ENCODE results near the gene BEST2. TPM values are rescaled to one million over a fixed set of nuclear protein-coding genes. Genes with fewer than 3 reads are reported as not detected.
"Not testable (repeated sequence)": the region's sequence is repeated elsewhere in the genome, so short reads cannot be mapped to it uniquely, and the experiment has no call there.

Gene BEST2
- total RNA-seq, 1 experiment from 2014 or later: 0.27 TPM

GRCh38 chr19:12711187-12711586, 40.4 kb upstream of the BEST2 start:
- Mint-ChIP-seq H3K4me1 (ENCODE audit: low read depth, unreplicated experiment) (no peaks in the 10 kb centered on the region), H3K36me3 (ENCODE audit: insufficient read depth, unreplicated experiment) (peaks cover 78% of the 10 kb centered on the region), H3K9me3 (ENCODE audit: unreplicated experiment) (no peaks in the 10 kb centered on the region), H3K27me3 (ENCODE audit: insufficient read depth, unreplicated experiment) (no peaks in the 10 kb centered on the region), H3K4me3 (ENCODE audit: unreplicated experiment) (no peak overlapping the region), H3K27ac (ENCODE audit: unreplicated experiment) (no peak overlapping the region)
- POLR2A ChIA-PET: no interaction called here
- DNase-seq: no peak
- H3K9me3 ChIP-seq: no peaks in the 10 kb centered on the region
- intact Hi-C loops (cut with micrococcal nuclease; ENCODE audit: unreplicated experiment): no loop called here
- TF ChIP-seq, protein P1, sequence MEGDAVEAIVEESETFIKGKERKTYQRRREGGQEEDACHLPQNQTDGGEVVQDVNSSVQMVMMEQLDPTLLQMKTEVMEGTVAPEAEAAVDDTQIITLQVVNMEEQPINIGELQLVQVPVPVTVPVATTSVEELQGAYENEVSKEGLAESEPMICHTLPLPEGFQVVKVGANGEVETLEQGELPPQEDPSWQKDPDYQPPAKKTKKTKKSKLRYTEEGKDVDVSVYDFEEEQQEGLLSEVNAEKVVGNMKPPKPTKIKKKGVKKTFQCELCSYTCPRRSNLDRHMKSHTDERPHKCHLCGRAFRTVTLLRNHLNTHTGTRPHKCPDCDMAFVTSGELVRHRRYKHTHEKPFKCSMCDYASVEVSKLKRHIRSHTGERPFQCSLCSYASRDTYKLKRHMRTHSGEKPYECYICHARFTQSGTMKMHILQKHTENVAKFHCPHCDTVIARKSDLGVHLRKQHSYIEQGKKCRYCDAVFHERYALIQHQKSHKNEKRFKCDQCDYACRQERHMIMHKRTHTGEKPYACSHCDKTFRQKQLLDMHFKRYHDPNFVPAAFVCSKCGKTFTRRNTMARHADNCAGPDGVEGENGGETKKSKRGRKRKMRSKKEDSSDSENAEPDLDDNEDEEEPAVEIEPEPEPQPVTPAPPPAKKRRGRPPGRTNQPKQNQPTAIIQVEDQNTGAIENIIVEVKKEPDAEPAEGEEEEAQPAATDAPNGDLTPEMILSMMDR (IDR thresholded peaks at IDR 0.05; ENCODE audit: insufficient read depth in 1 of 2, low read depth in 1 of 2, low read length in 1 of 2, severe bottlenecking in 1 of 2, unreplicated experiment in 1 of 2): no peak
- H3K4me1 ChIP-seq: no peaks in the 10 kb centered on the region
- H3K36me3 ChIP-seq (ENCODE audit: control insufficient read depth, insufficient read depth, low read length): peaks cover 7% of the 10 kb centered on the region
- no peaks in the 10 kb centered on the region for H3K27me3 ChIP-seq (replicated peaks; ENCODE audit: control insufficient read depth, insufficient read depth, low read length)
- H3K4me3 ChIP-seq (ENCODE audit: low read depth, low read length): no peak overlapping the region
- CTCF ChIA-PET: no interaction called here
- no TSS peak for BruUV-seq (replicated peaks)

DNA sequence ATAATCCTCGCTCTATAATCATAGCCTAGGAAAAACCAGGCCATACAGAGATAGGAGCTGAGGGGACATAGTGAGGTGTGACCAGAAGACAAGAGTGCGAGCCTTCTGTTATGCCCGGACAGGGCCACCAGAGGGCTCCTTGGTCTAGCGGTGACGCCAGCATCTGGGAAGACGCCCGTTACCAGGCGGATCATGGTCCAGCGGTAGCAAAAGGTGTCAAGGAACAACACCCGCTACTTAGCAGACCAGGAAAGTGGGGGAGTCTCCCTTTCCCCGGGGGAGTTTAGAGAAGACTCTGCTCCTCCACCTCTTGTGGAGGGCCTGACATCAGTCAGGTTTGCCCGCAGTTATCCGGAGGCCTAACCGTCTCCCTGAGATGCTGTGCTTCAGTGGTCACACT, 39.5 kb upstream of the BEST2 start:
- H3K27me3 Mint-ChIP-seq (ENCODE audit: insufficient read depth, unreplicated experiment); CTCF ChIA-PET; H3K9me3 Mint-ChIP-seq (ENCODE audit: unreplicated experiment); H3K4me1 Mint-ChIP-seq (ENCODE audit: low read depth, unreplicated experiment); H3K9me3 ChIP-seq; H3K4me3 ChIP-seq (ENCODE audit: low read depth, low read length); H3K4me3 Mint-ChIP-seq (ENCODE audit: unreplicated experiment); H3K4me1 ChIP-seq; H3K27ac Mint-ChIP-seq (ENCODE audit: unreplicated experiment); intact Hi-C loops (cut with micrococcal nuclease; ENCODE audit: unreplicated experiment); H3K27me3 ChIP-seq (replicated peaks; ENCODE audit: control insufficient read depth, insufficient read depth, low read length); H3K36me3 ChIP-seq (ENCODE audit: control insufficient read depth, insufficient read depth, low read length); POLR2A ChIA-PET; BruUV-seq (replicated peaks): not testable (repeated sequence)
- peaks cover 78% of the 10 kb centered on the region for H3K36me3 Mint-ChIP-seq (ENCODE audit: insufficient read depth, unreplicated experiment)
- TF ChIP-seq, protein P1 (IDR thresholded peaks at IDR 0.05; ENCODE audit: insufficient read depth in 1 of 2, low read depth in 1 of 2, low read length in 1 of 2, severe bottlenecking in 1 of 2, unreplicated experiment in 1 of 2): peak in 1 of 2 experiments; percentile 22
- peak in 1 of 2 experiments; percentile 58 for DNase-seq

- H3K4me3 ChIP-seq (ENCODE audit: low read depth, low read length); H3K27me3 ChIP-seq (replicated peaks; ENCODE audit: control insufficient read depth, insufficient read depth, low read length); H3K36me3 ChIP-seq (ENCODE audit: control insufficient read depth, insufficient read depth, low read length); H3K27me3 Mint-ChIP-seq (ENCODE audit: insufficient read depth, unreplicated experiment); H3K4me3 Mint-ChIP-seq (ENCODE audit: unreplicated experiment); H3K9me3 Mint-ChIP-seq (ENCODE audit: unreplicated experiment); H3K4me1 ChIP-seq; intact Hi-C loops (cut with micrococcal nuclease; ENCODE audit: unreplicated experiment); H3K27ac Mint-ChIP-seq (ENCODE audit: unreplicated experiment); POLR2A ChIA-PET; CTCF ChIA-PET; DNase-seq; H3K9me3 ChIP-seq; H3K4me1 Mint-ChIP-seq (ENCODE audit: low read depth, unreplicated experiment); BruUV-seq (replicated peaks): not testable (repeated sequence)
- H3K36me3 Mint-ChIP-seq (ENCODE audit: insufficient read depth, unreplicated experiment): peaks cover 77% of the 10 kb centered on the region
Observed at GRCh38 chr19:12713304-12713703, 38.3 kb upstream of the BEST2 start.

- H3K36me3 ChIP-seq (ENCODE audit: control insufficient read depth, insufficient read depth, low read length): peaks cover 10% of the 10 kb centered on the region
- H3K27ac Mint-ChIP-seq (ENCODE audit: unreplicated experiment): no peak overlapping the region
Observed at GRCh38 chr19:12715102-12715501, 36.5 kb upstream of the BEST2 start.

More at GRCh38 chr19:12715102-12715501, 36.5 kb upstream of the BEST2 start:
- Mint-ChIP-seq H3K27me3 (ENCODE audit: insufficient read depth, unreplicated experiment) (no peaks in the 10 kb centered on the region), H3K4me3 (ENCODE audit: unreplicated experiment) (no peak overlapping the region), H3K36me3 (ENCODE audit: insufficient read depth, unreplicated experiment) (peaks cover 72% of the 10 kb centered on the region), H3K9me3 (ENCODE audit: unreplicated experiment) (no peaks in the 10 kb centered on the region), H3K4me1 (ENCODE audit: low read depth, unreplicated experiment) (no peaks in the 10 kb centered on the region)
- intact Hi-C loops (cut with micrococcal nuclease; ENCODE audit: unreplicated experiment): no loop called here
- Histone ChIP-seq H3K9me3 (no peaks in the 10 kb centered on the region), H3K4me3 (ENCODE audit: low read depth, low read length) (no peak overlapping the region), H3K4me1 (no peaks in the 10 kb centered on the region), H3K27me3 (replicated peaks; ENCODE audit: control insufficient read depth, insufficient read depth, low read length) (no peaks in the 10 kb centered on the region)
- TF ChIP-seq, protein P1 (IDR thresholded peaks at IDR 0.05; ENCODE audit: insufficient read depth in 1 of 2, low read depth in 1 of 2, low read length in 1 of 2, severe bottlenecking in 1 of 2, unreplicated experiment in 1 of 2): no peak
- no peak for DNase-seq
- POLR2A ChIA-PET: no interaction called here
- BruUV-seq (replicated peaks): no TSS peak
- CTCF ChIA-PET: no interaction called here

All from Caco-2 (cell line).